GM10266 (cell line): ENCODE data around the gene NT5M.

ENCODE experiments used
- DNase-seq: peaks from one replicate; pipeline ENCODE4 v3.0.0; 2012; ENCODE audit errors: extremely low spot score
- CTCF ChIP-seq: IDR thresholded peaks from 2 replicates; pipeline ENCODE4 v1.5.1; 2012; ENCODE audit warnings: mild to moderate bottlenecking, low read depth; ENCODE audit not compliant: control insufficient read depth, insufficient read depth; ENCODE audit errors: missing control alignments

Gene NT5M

DNA sequence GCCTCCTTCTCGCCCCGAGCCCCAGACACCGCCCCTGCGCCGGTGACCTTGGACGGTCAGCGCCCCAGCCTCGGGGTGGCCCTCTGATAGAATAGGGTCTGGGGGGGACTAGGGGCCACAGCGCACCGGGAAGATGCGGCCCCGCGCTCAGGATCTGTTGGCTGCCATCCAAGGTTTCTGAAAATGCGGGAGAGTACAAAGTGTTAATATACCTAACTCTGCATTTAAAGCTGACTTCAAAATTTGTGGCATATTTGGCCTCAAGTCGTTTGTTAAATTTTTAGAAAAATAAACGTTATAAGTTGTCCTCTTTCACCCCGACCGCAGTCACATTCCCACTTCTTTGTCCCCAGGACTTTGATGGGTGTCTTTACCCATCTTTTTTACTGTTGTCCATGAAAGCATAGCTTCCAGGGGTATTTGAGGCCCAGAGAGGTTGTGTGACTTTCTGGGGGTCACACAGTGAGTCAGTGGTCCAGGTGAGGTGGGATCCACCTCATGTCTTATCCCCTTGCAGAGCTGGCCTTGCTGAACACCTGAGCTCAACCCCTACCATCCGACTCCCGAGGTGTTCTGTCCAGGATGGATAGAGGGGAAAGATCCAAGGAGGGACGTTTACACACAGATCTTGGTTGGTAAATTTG, 796 bp downstream of the NT5M start:
- DNase-seq = no peak

GRCh38 chr17:17304521-17304985, 1.4 kb downstream of the NT5M start:
- no peak for TF ChIP-seq CTCF
- peak; percentile 47 for DNase-seq

More for the DNA sequence above, 796 bp downstream of the NT5M start:
- TF ChIP-seq CTCF = no peak

DNA sequence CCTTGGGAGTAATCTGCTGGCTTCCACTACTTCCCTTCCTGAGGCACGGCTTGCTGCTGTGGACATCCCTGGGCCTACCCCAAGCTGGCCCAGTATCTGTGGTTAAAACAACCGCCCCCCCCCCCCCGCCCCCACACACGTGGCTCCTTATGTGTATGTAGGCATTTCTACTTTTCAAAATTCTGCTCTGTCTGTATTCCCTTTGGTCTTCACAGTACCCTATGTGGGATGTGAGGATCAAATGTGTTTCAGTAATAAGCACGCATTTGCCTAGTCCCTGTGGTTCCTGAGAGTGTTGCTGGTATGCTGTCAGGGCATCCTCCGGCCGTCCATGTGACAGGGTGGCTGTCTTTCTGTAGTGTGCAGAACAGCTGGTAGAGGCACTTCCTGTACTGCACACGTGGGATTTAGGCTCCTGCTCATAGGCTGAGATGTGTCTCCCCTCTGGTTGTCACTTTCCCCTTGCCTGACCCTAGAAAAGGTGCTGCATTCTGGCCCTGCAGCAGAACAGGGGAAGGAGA, 2.2 kb downstream of the NT5M start:
- peak; percentile 85 for DNase-seq
- TF ChIP-seq CTCF = no peak

- DNase-seq = no peak
- no peak for TF ChIP-seq CTCF
These were observed 6.2 kb downstream of the NT5M start for GRCh38 chr17:17309356-17309755.

GRCh38 chr17:17313350-17313991, 10.3 kb downstream of the NT5M start:
- peak; percentile 80 for DNase-seq
- peak; percentile 75 for TF ChIP-seq CTCF

DNA sequence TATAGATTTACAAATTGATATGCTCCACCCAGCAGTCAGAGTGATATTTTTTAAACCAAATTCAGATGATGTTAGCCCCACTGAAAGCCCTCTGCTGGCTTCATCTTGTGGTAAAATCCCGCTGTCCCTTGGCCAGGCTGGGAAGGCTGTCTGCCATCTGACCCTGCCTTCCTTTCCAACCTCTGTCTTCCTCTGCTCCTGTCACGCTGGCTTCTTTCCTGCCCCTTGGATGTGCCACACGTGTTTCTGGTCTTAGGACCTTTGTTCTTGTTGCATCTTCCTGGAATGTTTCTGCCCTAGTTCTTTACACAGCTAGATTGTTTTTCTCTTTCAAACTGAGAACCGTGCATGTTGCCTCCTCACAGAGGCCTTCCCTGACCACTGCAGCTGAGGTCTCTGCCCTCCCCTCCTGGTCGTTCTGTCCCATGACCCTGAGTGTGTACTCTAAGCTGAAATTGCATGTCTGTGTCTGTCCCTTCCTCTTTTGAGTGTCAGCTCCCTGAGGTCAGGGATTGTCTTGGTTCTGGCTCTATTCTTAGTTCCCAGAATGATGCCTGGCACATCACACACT, 11.4 kb downstream of the NT5M start:
- TF ChIP-seq CTCF = no peak
- DNase-seq = no peak

DNA sequence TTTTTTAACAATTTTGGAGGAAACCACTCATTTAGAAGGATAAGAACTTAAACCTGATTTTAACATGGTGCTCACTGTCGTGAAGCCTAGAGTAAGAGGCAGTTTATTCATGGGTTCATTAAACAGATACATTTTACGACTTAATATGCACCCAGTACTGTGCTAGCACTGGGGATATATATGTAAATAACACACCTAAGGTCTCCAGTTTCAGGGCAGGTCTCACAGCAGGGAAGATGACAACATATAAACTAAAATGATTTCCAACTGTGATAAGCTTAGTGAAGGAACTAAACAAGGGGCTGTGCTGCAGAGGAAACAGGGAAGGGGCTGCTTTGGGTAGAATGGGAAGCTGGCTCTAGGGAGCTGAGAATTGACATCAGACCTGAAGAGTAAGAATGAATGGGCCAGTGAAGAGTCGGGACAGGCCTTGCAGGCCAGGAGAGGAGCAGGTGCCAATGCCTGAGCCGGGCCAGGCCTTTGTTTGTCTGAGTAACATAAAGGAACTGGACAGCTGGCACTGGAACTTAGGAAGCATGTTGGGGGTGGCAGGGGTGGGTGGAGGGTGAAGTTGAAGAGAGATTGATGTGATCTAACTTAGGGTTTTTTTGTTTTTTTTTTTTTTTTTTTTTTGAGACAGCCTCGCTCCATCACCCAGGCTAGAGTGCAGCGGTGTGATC, 12.1 kb downstream of the NT5M start:
- no peak for TF ChIP-seq CTCF
- DNase-seq = peak; percentile 1
